H54 (cell line): ENCODE results near the gene RNLS.
"Not testable (repeated sequence)": the region's sequence is repeated elsewhere in the genome, so short reads cannot be mapped to it uniquely, and the experiment has no call there.

Experiments used
- DNase-seq: peaks from one replicate; pipeline ENCODE4 v3.0.0; 2011; ENCODE audit warnings: low spot score, mixed read lengths; ENCODE audit not compliant: insufficient read length
- FAIRE-seq: peaks from 3 replicates; lab custom pipeline; 2011; peaks lifted over from hg19 to GRCh38; lab: Jason Lieb, UNC
- POLR2A ChIP-seq: IDR thresholded peaks from 2 replicates; pipeline ENCODE4 v1.6.1; 2011; ENCODE audit warnings: low read depth, mild to moderate bottlenecking, low read length

The RNLS gene

GRCh38 chr10:88289342-88289741, 293.8 kb downstream of the RNLS start:
- FAIRE-seq = peak; percentile 48
- no peak for TF ChIP-seq POLR2A
- no peak for DNase-seq

- FAIRE-seq (peak; percentile 30), DNase-seq (no peak)
- TF ChIP-seq POLR2A = no peak
Measured at GRCh38 chr10:88288320-88289059, 294.6 kb downstream of the RNLS start.

DNA sequence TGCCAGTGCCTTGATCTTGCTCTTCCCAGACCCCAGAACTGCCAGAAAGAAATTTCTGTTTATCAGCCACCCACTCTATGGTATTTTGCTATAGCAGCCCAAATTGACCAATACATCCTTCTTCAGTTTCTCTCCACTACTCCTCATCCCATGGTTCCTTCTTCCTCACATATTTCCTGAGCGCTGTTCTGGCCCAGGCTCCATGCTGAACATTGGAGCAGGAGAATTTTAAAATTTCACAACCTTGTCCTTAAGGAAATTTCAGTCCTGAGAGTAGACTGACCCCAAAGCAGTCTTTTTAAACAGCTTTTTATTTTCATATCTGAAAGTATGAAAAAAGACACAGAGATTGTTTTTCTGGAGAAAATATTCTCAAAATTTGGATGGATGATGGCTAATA, 297.1 kb downstream of the RNLS start:
- DNase-seq (no peak), FAIRE-seq (no peak)
- TF ChIP-seq POLR2A = no peak

DNA sequence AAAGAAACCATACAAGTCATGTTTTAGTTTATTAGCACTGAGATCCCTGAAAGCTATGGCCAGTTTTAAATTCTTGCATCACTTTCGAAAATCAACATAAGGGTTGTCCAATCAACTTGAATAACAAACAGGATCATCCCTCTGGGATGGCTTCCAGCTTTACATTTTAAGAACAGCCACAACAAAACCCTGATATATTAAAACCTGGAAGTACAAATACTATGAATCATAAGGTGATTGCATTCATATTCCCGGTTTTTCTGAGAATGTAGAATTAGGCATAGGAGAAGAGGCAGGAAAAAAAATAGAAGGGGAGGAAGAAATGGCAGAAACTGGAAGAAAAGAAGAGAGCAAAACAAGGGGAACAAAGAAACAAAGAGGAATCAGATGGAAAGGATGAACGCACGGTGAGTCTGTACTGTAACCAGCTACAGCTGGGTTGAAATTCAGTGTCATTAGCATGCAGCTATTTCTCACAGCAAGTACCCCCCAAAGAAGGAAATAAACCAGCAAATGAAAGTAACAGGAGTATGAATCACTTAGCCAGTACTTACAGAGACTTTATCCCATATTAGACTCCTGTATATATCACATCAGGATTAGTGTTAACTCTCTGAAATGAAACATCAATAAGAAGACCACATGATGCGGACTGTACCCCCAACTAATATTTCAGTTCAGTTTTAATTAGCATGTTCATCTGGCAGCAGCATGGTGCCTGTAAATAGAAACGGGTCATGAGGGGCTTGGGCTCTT, 301.3 kb downstream of the RNLS start:
- peak; percentile 99 for FAIRE-seq
- DNase-seq = no peak
- no peak for TF ChIP-seq POLR2A

GRCh38 chr10:88280518-88280917, 302.6 kb downstream of the RNLS start:
- FAIRE-seq = peak; percentile 6
- DNase-seq = no peak
- TF ChIP-seq POLR2A = no peak

DNA sequence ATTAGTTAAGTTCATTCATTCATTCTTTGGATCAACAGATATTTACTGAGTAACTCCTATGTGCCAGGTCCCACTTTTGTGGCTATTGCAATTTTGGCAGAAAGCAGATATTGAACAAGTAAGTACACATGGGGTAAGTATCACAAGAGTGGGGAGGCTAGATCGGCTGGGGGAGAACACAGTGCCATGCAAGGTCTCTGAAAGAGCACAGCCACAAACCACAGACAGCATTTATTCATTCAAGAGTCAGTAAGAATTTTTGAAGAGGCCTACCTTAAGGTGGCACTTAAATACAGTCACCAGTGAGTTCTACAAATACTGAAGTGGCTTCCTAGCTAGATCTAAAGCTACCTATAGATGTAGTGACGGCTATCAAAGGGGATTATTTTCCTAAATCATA, 304.2 kb downstream of the RNLS start:
- TF ChIP-seq POLR2A = no peak
- FAIRE-seq (peak; percentile 53), DNase-seq (no peak)

- FAIRE-seq, DNase-seq: not testable (repeated sequence)
Measured at GRCh38 chr10:88276945-88277344, 306.2 kb downstream of the RNLS start.

DNA sequence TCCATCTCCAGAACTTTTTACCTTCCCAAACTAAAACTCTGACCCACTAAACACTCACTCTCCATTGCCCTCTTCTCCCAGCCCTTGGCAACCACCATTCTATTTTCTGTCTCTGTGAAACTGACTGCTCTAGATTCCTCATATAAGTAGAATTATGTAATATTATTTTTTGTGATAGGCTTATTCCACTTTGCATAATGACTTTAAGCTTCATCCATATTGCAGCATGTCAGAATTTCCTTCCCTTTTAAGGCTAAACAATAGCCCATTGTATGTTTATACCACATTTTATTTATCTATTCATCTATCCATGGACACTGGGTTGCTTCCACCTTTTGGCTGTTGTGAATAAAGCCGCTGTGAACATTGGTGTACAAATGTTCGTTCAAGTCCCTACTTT, 308.8 kb downstream of the RNLS start:
- FAIRE-seq = no peak
- no peak for DNase-seq
- no peak for TF ChIP-seq POLR2A

DNA sequence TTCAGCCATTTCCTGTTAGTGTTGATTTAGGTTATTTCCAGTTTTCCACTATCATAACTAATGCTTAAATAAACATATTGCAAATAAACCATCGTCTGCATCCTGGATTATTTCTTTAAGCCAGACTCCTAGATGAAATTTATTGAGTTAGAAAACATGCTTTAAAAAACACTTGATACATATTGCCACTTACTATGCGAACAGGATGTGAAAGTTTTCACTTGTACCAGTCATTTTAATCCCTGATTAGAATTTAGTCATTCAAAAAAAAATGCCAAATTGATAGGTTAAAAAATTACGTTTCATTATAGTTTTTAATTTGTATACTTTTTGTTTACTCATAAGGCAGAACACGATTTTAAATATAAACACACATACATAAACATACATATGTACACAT, 309.6 kb downstream of the RNLS start:
- TF ChIP-seq POLR2A = no peak
- DNase-seq (no peak), FAIRE-seq (no peak)

- no peak for TF ChIP-seq POLR2A
- DNase-seq (no peak), FAIRE-seq (peak; percentile 87)
Measured at GRCh38 chr10:88271761-88272543, 311.2 kb downstream of the RNLS start.

DNA sequence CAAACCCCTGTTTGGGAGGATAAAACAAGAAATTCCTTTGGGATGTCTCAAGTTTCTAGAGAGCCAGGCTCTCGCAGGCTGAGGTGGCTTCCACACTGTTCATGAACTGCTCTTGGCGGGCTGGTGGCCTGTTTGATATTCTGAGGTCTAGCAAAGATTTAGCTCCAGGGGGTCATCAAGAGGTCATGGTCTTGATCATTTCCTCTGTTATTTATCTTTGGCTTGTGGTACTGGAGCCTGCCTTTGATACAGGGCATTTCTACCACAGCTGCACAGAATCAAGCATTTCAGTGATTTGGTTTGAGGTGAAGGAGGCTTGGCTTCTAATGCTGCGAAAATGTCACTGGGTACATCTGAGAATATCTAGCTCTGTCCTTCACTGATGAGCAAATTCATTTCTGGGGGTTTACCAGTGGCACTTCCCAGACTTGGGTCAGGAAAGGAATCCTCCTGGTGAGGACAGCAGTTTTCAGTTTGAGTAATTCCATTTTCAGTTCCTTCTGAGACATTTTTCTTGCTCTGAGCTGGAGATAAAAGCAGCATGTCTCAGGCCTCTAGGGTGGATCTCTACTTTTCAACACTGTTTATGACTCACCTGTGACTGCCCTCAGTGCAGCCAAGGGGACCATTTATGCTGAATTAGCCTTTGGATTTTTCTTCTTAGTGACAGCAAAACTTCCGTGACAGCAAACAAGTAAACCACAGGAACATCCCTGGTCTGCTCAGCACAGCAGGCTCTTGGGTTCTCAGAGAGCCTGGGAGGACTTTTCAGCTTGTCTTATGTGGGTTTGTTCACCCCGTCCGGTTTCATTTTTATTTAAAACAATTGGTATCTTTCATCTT, 312.0 kb downstream of the RNLS start:
- no peak for TF ChIP-seq POLR2A
- DNase-seq (no peak), FAIRE-seq (peak; percentile 94)

DNA sequence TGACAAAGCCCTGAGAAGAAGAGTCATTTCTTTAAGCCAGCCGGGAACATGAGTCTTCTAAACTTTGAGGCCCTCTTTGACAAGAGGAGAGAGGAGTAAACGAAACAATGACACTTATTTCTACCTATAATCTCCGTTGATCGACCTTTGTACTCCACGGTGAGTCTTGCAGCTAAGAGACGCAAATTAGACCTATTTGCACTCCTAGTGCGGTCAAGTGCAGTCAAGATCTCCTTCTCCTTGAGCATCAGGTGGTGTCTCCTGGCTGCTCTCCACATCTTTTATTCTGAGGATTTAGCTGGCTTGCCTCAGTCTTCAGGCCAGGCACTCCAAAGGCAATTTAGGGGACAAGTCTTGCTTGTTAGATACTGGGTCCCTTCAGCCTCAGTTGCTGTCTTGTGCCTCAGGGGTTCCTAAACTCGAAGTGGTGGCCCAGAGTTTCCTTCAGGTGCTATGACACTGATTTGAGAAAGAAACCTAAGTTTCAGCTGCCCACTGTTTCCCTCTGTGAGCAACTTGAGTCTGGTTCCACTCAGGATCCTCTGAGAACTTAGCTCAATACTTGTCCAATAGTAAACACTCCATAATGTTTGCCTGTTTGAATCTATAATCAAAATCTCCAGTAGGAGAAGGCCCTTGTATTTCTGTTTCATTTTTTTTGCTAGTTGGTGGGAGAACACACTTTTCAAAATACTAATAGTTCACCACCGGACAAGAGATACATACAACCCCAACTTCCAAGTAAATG, 312.9 kb downstream of the RNLS start:
- no peak for TF ChIP-seq POLR2A
- DNase-seq (no peak), FAIRE-seq (no peak)
